Mesothelial cell of epicardium (in vitro differentiated cells): ENCODE results near the gene CHP1. TPM values are rescaled to one million over a fixed set of nuclear protein-coding genes. Genes with fewer than 3 reads are reported as not detected.
"Not testable (repeated sequence)": the region's sequence is repeated elsewhere in the genome, so short reads cannot be mapped to it uniquely, and the experiment has no call there.

ENCODE experiments used
- DNase-seq, 2 experiments: peaks; one replicate each; pipeline ENCODE4 v3.0.0; 2021; ENCODE audit warnings: low spot score in 2 of 2; ENCODE audit not compliant: unreplicated experiment in 2 of 2
- H3K27ac Mint-ChIP-seq: 2 replicates; pipeline ENCODE4 v1.8.0; 2021; ENCODE audit warnings: mixed read lengths
- H3K27me3 Mint-ChIP-seq: 2 replicates; pipeline ENCODE4 v1.8.0; 2021; ENCODE audit warnings: low read depth, mixed read lengths
- H3K36me3 Mint-ChIP-seq: 2 replicates; pipeline ENCODE4 v1.8.0; 2021; ENCODE audit warnings: mixed read lengths
- H3K4me1 Mint-ChIP-seq: 2 replicates; pipeline ENCODE4 v1.8.0; 2021; ENCODE audit warnings: mixed read lengths
- H3K4me3 Mint-ChIP-seq: 2 replicates; pipeline ENCODE4 v1.8.0; 2021; ENCODE audit warnings: mild to moderate bottlenecking, moderate library complexity, mixed read lengths
- H3K9me3 Mint-ChIP-seq: 2 replicates; pipeline ENCODE4 v1.8.0; 2021; ENCODE audit warnings: mixed read lengths
- total RNA-seq: library from RNA; stranded (reverse); gene quantifications from 3 replicates; pipeline ENCODE4 v1.2.1, GENCODE V29; 2021
- TF ChIP-seq, protein P1 (sequence below): fragments of 200-600 bp; sonication (generic); IDR thresholded peaks from one replicate; pipeline ENCODE4 v1.5.0; 2021; ENCODE audit warnings: antibody characterized with exemption; ENCODE audit not compliant: unreplicated experiment

The CHP1 gene
- total RNA-seq, 1 donor from 2014 or later = 51.8 TPM

GRCh38 chr15:41219381-41219780 lies 11.7 kb upstream of the CHP1 start:
- Mint-ChIP-seq H3K27me3 (peaks cover 29% of the 10 kb centered on the region), H3K4me1 (no peaks in the 10 kb centered on the region), H3K27ac (no peak overlapping the region)

DNA sequence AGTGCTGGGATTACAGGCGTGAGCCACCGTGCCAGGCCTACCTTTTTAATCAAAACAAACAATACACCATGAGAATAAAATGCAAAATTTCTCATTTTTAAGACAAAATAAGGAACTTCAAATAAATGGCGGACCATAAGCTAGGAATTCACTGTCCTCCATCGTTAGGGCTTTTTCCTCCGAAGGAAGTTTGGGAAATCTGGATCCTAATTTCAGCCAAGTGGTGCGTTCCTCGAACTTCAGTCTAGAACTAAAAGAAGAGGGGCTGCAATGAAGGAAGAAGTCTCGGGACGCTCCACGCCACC lies 771 bp upstream of the CHP1 start:
- DNase-seq = no peak
- peak overlapping the region; percentile 97 for H3K27ac Mint-ChIP-seq
- peak overlapping the region; percentile 91 for H3K4me3 Mint-ChIP-seq
- no peaks in the 10 kb centered on the region for H3K9me3 Mint-ChIP-seq
- TF ChIP-seq, protein P1, sequence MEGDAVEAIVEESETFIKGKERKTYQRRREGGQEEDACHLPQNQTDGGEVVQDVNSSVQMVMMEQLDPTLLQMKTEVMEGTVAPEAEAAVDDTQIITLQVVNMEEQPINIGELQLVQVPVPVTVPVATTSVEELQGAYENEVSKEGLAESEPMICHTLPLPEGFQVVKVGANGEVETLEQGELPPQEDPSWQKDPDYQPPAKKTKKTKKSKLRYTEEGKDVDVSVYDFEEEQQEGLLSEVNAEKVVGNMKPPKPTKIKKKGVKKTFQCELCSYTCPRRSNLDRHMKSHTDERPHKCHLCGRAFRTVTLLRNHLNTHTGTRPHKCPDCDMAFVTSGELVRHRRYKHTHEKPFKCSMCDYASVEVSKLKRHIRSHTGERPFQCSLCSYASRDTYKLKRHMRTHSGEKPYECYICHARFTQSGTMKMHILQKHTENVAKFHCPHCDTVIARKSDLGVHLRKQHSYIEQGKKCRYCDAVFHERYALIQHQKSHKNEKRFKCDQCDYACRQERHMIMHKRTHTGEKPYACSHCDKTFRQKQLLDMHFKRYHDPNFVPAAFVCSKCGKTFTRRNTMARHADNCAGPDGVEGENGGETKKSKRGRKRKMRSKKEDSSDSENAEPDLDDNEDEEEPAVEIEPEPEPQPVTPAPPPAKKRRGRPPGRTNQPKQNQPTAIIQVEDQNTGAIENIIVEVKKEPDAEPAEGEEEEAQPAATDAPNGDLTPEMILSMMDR = no peak
- peaks cover 16% of the 10 kb centered on the region for H3K4me1 Mint-ChIP-seq
- no peaks in the 10 kb centered on the region for H3K27me3 Mint-ChIP-seq
- H3K36me3 Mint-ChIP-seq = no peaks in the 10 kb centered on the region

More at GRCh38 chr15:41219381-41219780, 11.7 kb upstream of the CHP1 start:
- no peaks in the 10 kb centered on the region for H3K9me3 Mint-ChIP-seq
- TF ChIP-seq, protein P1 = no peak
- H3K36me3 Mint-ChIP-seq = no peaks in the 10 kb centered on the region
- H3K4me3 Mint-ChIP-seq = no peak overlapping the region
- no peak for DNase-seq

GRCh38 chr15:41231422-41232226 lies 556 bp downstream of the CHP1 start:
- Mint-ChIP-seq H3K27ac (peak overlapping the region; percentile 97), H3K27me3 (no peaks in the 10 kb centered on the region), H3K36me3 (no peaks in the 10 kb centered on the region), H3K9me3 (no peaks in the 10 kb centered on the region), H3K4me1 (peaks cover 16% of the 10 kb centered on the region), H3K4me3 (peak overlapping the region; percentile 91)
- DNase-seq = no peak
- TF ChIP-seq, protein P1 = no peak

DNA sequence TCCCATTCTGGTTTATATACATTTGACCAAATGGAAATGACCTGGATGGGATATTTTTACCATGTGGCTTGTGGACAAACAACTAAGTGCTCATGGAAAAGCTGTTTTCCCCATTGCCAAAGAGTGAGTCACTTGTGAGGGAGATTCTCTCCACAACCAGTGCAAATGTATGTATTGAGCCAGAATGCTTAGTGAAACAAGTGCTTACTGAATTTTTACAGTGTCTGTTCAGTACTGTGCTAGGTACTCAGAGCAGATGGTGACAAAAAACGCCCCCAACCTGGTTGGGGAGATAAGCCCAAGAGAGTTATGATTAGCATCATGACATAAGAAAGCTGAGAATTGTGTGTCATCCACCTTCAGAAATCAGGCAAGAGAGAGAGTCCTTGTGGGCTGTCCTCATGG lies 2.3 kb downstream of the CHP1 start:
- no peak for DNase-seq
- Mint-ChIP-seq H3K4me3 (no peak overlapping the region), H3K36me3 (no peaks in the 10 kb centered on the region)

GRCh38 chr15:41235228-41235627 lies 4.2 kb downstream of the CHP1 start:
- H3K27ac Mint-ChIP-seq, H3K36me3 Mint-ChIP-seq, H3K4me3 Mint-ChIP-seq, H3K9me3 Mint-ChIP-seq, DNase-seq, H3K27me3 Mint-ChIP-seq: not testable (repeated sequence)
- H3K4me1 Mint-ChIP-seq = peaks cover 16% of the 10 kb centered on the region

More for the DNA sequence above, 2.3 kb downstream of the CHP1 start:
- H3K4me1 Mint-ChIP-seq = peaks cover 16% of the 10 kb centered on the region
- H3K27me3 Mint-ChIP-seq = no peaks in the 10 kb centered on the region
- no peaks in the 10 kb centered on the region for H3K9me3 Mint-ChIP-seq
- TF ChIP-seq, protein P1 = no peak
- no peak overlapping the region for H3K27ac Mint-ChIP-seq

- H3K4me3 Mint-ChIP-seq = no peak overlapping the region
- no peaks in the 10 kb centered on the region for H3K36me3 Mint-ChIP-seq
- H3K27ac Mint-ChIP-seq = no peak overlapping the region
- H3K9me3 Mint-ChIP-seq = no peaks in the 10 kb centered on the region
- DNase-seq = no peak
- TF ChIP-seq, protein P1 = no peak
- peaks cover 14% of the 10 kb centered on the region for H3K4me1 Mint-ChIP-seq
- no peaks in the 10 kb centered on the region for H3K27me3 Mint-ChIP-seq
Measured at GRCh38 chr15:41235929-41236328, 4.9 kb downstream of the CHP1 start.
